GM21786 (cell line): ENCODE results near the gene GAS7.
"Not testable (repeated sequence)": the region's sequence is repeated elsewhere in the genome, so short reads cannot be mapped to it uniquely, and the experiment has no call there.

Experiments
- ATAC-seq: cut with Tn5 transposase; IDR thresholded peaks from one replicate; pipeline ENCODE4 v1.9.1; 2021; ENCODE audit not compliant: unreplicated experiment

The GAS7 gene

GRCh38 chr17:9922012-9922848 is 276.2 kb downstream of the GAS7 start:
- no peak for ATAC-seq

DNA sequence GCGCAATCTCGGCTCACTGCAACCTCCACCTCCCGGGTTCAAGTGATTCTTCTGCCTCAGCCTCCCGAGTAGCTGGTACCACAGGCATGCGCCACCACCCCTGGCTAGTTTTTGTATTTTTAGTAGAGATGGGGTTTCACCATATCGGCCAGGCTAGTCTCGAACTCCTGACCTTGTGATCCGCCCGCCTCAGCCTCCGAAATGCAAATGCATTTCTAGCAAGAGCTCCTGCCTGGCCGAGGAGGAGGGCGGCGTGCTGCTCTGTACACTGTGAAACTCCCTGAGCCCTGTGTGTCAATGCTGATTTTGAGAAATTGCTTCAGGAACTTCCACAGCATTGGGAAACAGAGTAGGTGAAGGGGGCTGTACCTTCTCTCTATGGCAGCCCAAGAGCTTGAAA is 277.2 kb downstream of the GAS7 start:
- not testable (repeated sequence) for ATAC-seq

- no peak for ATAC-seq
Measured at GRCh38 chr17:9918804-9919352, 279.5 kb downstream of the GAS7 start.

- no peak for ATAC-seq
Measured at GRCh38 chr17:9918352-9918751, 280.1 kb downstream of the GAS7 start.

DNA sequence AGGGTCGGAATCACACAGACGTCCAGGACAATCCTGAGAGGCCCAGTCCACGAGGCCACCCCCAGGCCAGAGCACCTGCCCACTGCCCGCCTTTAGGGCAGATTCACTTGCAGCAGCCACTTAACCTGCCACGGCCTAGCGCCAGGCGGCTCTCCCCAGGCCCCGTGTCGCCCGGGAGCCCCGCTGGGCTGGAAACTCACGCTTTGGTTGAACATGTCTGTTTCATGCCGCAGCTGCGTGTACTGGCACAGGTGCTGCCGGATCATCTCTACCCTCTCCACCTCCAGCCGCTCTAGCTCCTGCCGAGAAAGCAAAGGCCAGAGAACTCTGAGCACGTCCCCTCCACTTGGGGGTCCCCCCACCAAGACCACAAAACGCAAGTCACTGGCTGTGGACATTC is 280.6 kb downstream of the GAS7 start:
- no peak for ATAC-seq

- ATAC-seq: no peak
Measured at GRCh38 chr17:9917131-9917530, 281.3 kb downstream of the GAS7 start.

GRCh38 chr17:9916108-9916507 is 282.3 kb downstream of the GAS7 start:
- ATAC-seq: no peak

DNA sequence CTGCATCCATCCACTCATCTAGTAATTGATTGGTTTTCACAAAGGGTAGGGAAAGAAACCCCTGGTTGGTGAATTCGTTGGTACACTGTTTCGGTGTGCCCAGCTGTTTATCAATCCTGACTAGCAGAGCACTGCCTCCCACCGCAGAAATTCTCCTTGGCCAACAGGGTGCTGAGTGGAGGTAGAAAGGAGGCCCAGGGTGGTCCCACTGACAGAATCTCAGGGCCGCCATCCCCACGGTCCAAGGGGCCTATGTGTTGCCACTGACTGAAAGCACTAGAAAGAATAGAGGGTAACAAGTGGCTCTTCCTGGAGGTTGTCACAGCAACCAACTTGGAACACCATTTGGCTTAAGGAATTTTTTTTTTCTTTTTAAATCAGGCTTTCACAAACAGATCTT is 284.9 kb downstream of the GAS7 start:
- ATAC-seq: no peak

GRCh38 chr17:9912121-9913099 is 286.0 kb downstream of the GAS7 start:
- no peak for ATAC-seq

DNA sequence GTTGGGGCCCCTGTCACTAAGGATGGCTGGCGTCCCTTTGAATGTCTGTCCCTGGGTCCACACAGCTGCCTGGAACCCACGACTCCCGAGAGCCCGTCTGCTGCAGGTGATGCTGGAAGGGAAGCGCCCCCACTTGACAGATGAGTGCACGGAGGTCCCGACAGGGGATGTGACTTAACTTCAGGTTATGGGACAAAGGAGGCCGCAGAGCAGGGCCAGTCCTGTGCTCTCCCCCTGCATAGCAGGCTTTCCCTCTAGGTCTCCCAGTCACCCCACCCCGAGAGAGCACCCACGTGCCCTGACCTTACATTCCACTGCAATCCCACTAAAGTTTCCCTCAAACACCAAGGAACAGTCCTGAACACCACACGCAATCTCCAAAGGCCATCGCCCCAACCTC is 287.3 kb downstream of the GAS7 start:
- no peak for ATAC-seq

DNA sequence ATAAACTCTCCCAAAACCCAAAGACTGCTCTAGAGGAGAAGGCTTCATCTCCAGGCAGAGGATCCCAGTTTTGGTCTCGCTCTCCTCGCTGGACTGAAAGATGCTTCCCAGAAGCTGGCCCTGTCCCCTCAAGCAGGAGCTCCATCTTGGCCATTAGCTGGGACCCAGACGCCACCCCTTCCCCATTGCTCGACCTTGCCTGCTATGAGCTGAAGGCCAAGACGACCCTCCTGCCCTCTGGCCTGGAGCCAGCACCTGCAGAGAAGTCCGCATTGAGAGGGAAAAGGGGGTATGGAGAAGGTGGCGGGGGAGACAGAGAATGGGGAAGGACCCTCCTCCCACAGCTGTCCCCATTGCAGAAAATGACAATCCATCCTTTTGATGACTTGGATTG is 289.8 kb downstream of the GAS7 start:
- ATAC-seq: no peak

DNA sequence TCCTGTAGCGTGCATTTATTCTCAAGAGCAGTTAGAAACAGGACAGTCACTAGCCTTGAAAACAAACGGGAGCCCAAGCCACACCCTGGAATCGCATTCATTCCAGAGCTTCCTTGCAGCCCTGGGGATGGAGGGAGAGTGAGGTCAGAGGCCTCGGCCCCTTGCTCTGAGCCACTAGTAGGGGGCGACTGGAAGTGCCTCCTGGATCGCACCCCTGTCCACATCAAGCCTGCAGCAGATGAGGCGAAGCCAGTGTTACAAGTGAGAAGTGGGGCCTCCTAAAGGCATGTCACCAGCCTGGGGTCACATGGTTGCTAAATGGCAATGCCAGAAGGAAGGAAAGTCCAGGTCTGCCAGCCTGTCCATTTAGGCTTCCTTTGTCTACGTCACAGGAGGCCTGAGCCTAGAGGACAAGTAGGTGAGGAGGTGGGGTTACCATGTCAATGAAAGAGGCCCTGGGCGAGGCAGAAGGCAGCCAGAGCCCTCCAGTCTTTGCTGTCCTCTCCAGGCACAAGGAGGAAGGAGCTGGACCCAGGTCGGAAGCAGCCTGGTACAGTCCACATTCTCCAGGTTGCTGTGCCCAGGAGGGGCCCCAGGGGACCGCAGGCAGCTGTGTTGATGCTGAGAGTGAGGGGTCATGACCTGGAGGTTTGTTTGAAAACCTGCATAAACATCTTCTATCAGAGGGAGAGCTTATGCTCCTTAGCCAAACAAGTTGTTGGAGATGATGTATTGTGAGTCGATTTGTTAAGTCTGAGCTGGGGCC is 290.3 kb downstream of the GAS7 start:
- no peak for ATAC-seq

DNA sequence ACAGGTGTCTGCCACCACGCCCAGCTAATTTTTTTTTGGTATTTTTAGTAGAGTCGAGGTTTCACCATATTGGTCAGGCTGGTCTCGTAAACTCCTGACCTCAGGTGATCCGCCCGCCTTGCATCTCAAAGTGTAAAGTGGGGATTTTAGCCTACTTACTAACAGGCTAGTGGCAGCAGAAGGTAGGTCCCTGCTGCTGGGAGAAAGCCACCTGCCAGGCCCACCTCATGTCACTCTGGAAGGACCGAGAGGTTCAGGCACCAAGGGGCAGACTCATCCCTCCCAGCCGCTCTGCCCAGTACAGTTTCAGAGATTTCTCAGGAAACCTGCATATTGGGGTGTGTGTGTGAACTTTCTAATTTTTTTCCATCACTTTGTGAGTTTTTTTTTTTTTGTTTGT is 291.3 kb downstream of the GAS7 start:
- ATAC-seq: no peak

DNA sequence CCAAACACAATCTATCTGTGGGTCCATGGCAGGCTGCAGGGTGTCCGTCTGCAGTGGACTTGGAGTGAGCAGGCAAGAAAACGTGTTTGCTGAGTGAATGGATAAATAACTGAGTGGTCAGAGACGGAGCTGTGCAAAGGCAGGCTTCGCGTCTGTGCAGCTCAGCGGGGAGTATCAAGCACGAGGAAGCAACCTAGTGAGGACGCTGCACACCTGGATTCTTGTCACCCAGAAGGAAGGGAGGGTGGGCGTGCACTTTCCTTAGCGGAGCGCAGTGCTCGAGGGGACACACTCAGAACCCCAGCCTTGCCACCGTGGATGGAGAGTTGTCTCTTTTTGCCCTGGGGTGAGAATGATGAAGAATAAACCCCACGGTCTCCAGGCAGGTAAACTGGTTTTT is 291.8 kb downstream of the GAS7 start:
- ATAC-seq: no peak

GRCh38 chr17:9905902-9906301 is 292.5 kb downstream of the GAS7 start:
- no peak for ATAC-seq

DNA sequence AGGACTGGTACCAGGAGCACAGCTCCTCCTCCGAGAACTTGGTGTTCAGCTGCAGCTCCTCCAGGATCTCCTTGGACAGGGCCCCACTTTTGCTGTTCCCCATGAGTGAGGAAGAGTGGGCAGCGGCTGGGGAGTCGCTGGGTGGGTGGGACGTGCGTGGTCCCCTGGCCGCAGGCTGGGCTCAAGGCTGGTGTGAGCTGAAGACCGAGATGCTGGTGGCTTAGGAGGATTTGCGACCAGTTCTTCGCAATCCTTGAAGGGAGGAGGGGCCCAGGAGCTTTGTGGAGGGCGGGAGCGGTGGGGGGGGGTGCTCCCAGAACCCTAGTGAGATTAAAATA is 293.4 kb downstream of the GAS7 start, which contains the start of gene RCVRN:
Gene RCVRN (minus strand): TSS at position 194 of the 338 bp plus-strand sequence. CDS start 91 bp downstream, at position 103.
- ATAC-seq: no peak

- ATAC-seq: no peak
Measured at GRCh38 chr17:9904277-9905077, 293.9 kb downstream of the GAS7 start.

DNA sequence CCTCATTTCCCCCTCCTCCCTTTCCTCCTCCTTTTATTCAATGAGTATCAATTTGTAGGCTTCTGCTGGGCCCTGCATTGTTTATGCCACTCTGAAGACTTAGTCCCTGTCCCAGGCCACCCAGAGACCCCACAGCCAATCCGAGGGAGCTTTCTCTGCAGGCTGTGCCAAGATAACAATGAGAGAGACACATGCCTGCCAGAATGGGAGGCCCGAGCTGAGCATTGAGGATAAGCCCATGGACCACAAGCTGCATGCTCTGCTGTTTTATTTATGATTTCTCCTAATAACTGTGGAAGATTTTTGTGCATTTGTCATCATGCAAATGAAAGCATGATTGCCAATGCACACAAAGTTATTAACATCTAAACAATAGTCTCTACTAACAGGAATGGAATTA is 296.3 kb downstream of the GAS7 start:
- no peak for ATAC-seq

GRCh38 chr17:9900784-9901183 is 297.6 kb downstream of the GAS7 start:
- no peak for ATAC-seq

DNA sequence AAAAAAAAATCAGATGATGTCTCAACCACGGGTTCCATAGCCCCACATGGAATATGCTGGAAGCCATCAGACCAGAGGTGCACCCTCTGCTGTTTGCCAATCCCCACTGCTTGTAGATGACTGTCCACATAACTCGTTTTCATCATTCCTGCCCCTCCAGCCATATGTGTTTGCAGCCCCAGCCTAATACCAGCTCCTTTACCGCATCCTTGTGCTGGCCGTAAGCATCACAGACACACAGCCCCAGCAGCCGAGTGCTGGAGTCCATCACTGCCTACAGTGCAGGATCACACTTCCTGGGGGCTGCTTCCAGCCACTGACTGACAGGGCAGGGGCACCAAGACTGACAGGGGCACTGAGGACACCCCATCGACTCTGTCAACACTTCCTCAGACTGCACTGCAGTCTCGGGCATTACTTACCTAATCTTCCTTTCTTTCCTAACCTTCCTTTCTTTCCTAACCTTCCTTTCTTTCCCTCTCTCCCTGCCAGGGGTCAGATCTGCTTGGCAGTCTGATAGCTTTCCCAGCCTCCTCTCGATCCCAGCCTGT is 298.3 kb downstream of the GAS7 start:
- no peak for ATAC-seq
